ENCODE measurements around the gene STRA6. TPM values are rescaled to one million over a fixed set of nuclear protein-coding genes. Genes with fewer than 3 reads are reported as not detected.

STRA6 gene
- total and polyA plus RNA-seq, 2 of the 8 experiments (the other 6 are each of a cell fraction or from before 2014, with no cell fraction given) = 9.3 to 14.5 TPM

DNA sequence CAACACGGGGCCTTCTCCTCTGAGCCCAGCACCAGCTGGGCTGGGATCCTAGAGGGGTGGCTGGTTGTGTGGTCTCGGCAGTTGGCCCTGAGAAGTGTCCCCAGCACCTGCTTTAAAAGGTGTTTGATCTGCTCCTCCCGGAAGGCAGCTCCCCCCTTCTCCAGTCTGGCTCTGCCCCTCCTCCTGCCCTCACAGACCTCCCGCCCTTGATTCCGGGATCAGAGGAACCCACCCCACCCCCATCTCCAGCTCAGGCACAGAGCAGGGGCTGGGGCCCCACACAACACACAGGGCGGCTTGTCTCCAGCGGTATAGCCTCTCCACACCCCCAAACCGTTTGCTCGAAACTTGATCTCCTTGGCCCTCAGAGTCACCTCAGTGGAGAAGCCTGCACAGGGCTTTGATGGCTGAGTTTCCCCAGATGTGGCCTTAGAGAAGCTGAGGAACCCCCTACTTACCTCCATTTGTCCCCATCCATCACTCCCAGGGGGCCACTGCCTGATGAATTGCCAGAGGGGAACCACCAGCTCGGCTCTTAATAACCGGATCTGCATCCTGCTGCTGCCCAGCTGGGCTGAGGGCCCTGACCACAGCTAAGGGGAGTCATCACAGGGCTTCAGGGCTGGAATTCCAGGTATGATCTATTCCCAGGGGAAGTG lies 6.4 kb upstream of the STRA6 start (continued):
- TF ChIP-seq CHD1 (IDR thresholded peaks at IDR 0.05; ENCODE audit: low read depth, low read length) (no peak), SP1 (IDR thresholded peaks at IDR 0.05; ENCODE audit: low read depth, low read length) (peak; percentile 67; the same call in 1 of the 2 replicates), SP4 (IDR thresholded peaks at IDR 0.05; ENCODE audit: low read length) (no peak), NRF1 (IDR thresholded peaks at IDR 0.05; ENCODE audit: low read depth, low read length) (no peak), POLR2A (IDR thresholded peaks at IDR 0.05; ENCODE audit: control extremely low read depth in 1 of 2, low read depth in 2 of 2, low read length in 2 of 2) (no peak), POU5F1 (IDR thresholded peaks at IDR 0.05; ENCODE audit: low read depth, low read length) (no peak), RBBP5 (IDR thresholded peaks at IDR 0.05; ENCODE audit: borderline replicate concordance, low read depth, low read length) (0 out of 2 replicates have a peak, but pooled peaks have one; percentile 38), GTF2F1 (IDR thresholded peaks at IDR 0.05; ENCODE audit: borderline replicate concordance, low read depth, low read length) (no peak)
- TF ChIP-seq, protein P1, sequence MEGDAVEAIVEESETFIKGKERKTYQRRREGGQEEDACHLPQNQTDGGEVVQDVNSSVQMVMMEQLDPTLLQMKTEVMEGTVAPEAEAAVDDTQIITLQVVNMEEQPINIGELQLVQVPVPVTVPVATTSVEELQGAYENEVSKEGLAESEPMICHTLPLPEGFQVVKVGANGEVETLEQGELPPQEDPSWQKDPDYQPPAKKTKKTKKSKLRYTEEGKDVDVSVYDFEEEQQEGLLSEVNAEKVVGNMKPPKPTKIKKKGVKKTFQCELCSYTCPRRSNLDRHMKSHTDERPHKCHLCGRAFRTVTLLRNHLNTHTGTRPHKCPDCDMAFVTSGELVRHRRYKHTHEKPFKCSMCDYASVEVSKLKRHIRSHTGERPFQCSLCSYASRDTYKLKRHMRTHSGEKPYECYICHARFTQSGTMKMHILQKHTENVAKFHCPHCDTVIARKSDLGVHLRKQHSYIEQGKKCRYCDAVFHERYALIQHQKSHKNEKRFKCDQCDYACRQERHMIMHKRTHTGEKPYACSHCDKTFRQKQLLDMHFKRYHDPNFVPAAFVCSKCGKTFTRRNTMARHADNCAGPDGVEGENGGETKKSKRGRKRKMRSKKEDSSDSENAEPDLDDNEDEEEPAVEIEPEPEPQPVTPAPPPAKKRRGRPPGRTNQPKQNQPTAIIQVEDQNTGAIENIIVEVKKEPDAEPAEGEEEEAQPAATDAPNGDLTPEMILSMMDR (IDR thresholded peaks at IDR 0.05; ENCODE audit: control extremely low read depth in 1 of 3, insufficient read depth in 1 of 3, low read depth in 1 of 3, low read length in 3 of 3) = no peak

Data from H1 (cell line).